HCT116 (cell line): ENCODE data around the gene CCNG1. TPM values are rescaled to one million over a fixed set of nuclear protein-coding genes. Genes with fewer than 3 reads are reported as not detected.

ENCODE experiments used
- ATAC-seq: fragments of 200-7000 bp; cut with Tn5 transposase; 2 replicates; pipeline ENCODE4 v1.9.1; 2020; ENCODE audit warnings: mild to moderate bottlenecking, moderate library complexity
- BruUV-seq: library from RNA; stranded (reverse); fragments of 400-500 nt; replicated peaks from 2 replicates; lab custom pipeline; 2021; lab: Mats Ljungman, UMichigan
- CTCF ChIA-PET: fragments of 300-600 bp; sonication (Branson Sonifier 250); formaldehyde crosslinking; loops from one replicate; lab custom pipeline; 2021; ENCODE audit warnings: antibody characterized with exemption; lab: Charles Lee
- POLR2A ChIA-PET: fragments of 300-600, 350-600 bp; sonication (Branson Sonifier 250); formaldehyde crosslinking; loops from one replicate; lab custom pipeline; 2021; ENCODE audit warnings: antibody characterized with exemption; lab: Charles Lee
- RAD21 ChIA-PET, 2 experiments: fragments of 300-600 bp; sonication (Branson Sonifier 250); formaldehyde crosslinking; loops; one replicate each; lab custom pipeline; 2023; ENCODE audit warnings: low total read pairs in 2 of 2; ENCODE audit not compliant: uncharacterized antibody in 2 of 2, unreplicated experiment in 2 of 2, low non-redundant PET in 1 of 2; lab: Charles Lee
- DNase-seq: peaks from one replicate; pipeline ENCODE4 v3.0.0-alpha.2; 2010; ENCODE audit warnings: low read depth, low spot score
- H2AFZ ChIP-seq: fragments of 200-600 bp; shearing (Covaris generic), sonication (generic); 2 replicates; pipeline ENCODE4 v1.6.1; 2017; ENCODE audit warnings: low read depth, mixed run types, mixed read lengths, antibody characterized with exemption, low read length; ENCODE audit not compliant: poor library complexity, severe bottlenecking
- H3K27ac ChIP-seq: 2 replicates; pipeline ENCODE4 v1.5.1; 2012; ENCODE audit warnings: low read depth, low read length
- H3K27me3 ChIP-seq: fragments of 200-600 bp; sonication (generic); 2 replicates; pipeline ENCODE4 v1.6.1; 2016; ENCODE audit warnings: mixed run types, low read length, mixed read lengths; ENCODE audit not compliant: insufficient read depth
- H3K36me3 ChIP-seq, 2 experiments: fragments of 200-500 bp in 1 of 2; fragments of 200-600 bp in 1 of 2; sonication (Bioruptor generic) in 1 of 2; sonication (generic) in 1 of 2; 2 replicates each; pipeline versions ENCODE4 v1.5.1 to v1.6.1; 2014 to 2016; ENCODE audit warnings: low read length in 2 of 2, inconsistent platforms in 1 of 2, mixed read lengths in 1 of 2, mixed run types in 1 of 2; ENCODE audit not compliant: insufficient read depth in 2 of 2, control insufficient read depth in 1 of 2
- H3K4me1 ChIP-seq, 2 experiments: fragments of 200-600 bp in 1 of 2; sonication (generic) in 1 of 2; 2 replicates each; pipeline versions ENCODE4 v1.5.1 to v1.6.1; 2012 to 2017; ENCODE audit warnings: low read length in 2 of 2, inconsistent platforms in 1 of 2, mild to moderate bottlenecking in 1 of 2, mixed read lengths in 1 of 2, mixed run types in 1 of 2, moderate library complexity in 1 of 2; ENCODE audit not compliant: insufficient read depth in 2 of 2, control insufficient read depth in 1 of 2
- H3K4me2 ChIP-seq: fragments of 200-600 bp; sonication (generic); 2 replicates; pipeline ENCODE4 v1.6.1; 2017; ENCODE audit warnings: mixed run types, low read length, mixed read lengths
- H3K4me3 ChIP-seq, 2 experiments: fragments of 200-600 bp in 1 of 2; sonication (generic) in 1 of 2; replicated peaks in 1 of 2; 2 replicates each; pipeline ENCODE4 v1.5.1; 2011 to 2016; ENCODE audit warnings: low read length in 2 of 2, control low read depth in 1 of 2, low read depth in 1 of 2, mild to moderate bottlenecking in 1 of 2, mixed read lengths in 1 of 2, mixed run types in 1 of 2
- H3K79me2 ChIP-seq: fragments of 200-600 bp; sonication (generic); 2 replicates; pipeline ENCODE4 v1.6.1; 2017; ENCODE audit warnings: mild to moderate bottlenecking, mixed run types, low read length, moderate library complexity, mixed read lengths; ENCODE audit not compliant: insufficient read depth
- H3K9ac ChIP-seq: fragments of 200-600 bp; sonication (generic); 2 replicates; pipeline ENCODE4 v1.6.1; 2016; ENCODE audit warnings: low read length, mixed read lengths
- H3K9me2 ChIP-seq: fragments of 200-600 bp; sonication (generic), shearing (Covaris generic); 2 replicates; pipeline ENCODE4 v1.6.1; 2017; ENCODE audit warnings: mixed run types, mild to moderate bottlenecking, moderate library complexity; ENCODE audit not compliant: insufficient read depth
- H3K9me3 ChIP-seq, 2 experiments: fragments of 200-500 bp in 1 of 2; fragments of 200-600 bp in 1 of 2; sonication (Bioruptor generic) in 1 of 2; sonication (generic) in 1 of 2; 2 replicates each; pipeline ENCODE4 v1.6.1; 2014 to 2017; ENCODE audit warnings: low read length in 2 of 2, mixed read lengths in 2 of 2, inconsistent platforms in 1 of 2, low read depth in 1 of 2, mild to moderate bottlenecking in 1 of 2, mixed run types in 1 of 2, moderate library complexity in 1 of 2; ENCODE audit not compliant: control insufficient read depth in 1 of 2, insufficient read depth in 1 of 2
- H4K20me1 ChIP-seq: fragments of 200-600 bp; sonication (generic), shearing (Covaris generic); 2 replicates; pipeline ENCODE4 v1.6.1; 2017; ENCODE audit warnings: mixed run types, mild to moderate bottlenecking, moderate library complexity; ENCODE audit not compliant: insufficient read depth
- CBX3 ChIP-seq: IDR thresholded peaks from 2 replicates; pipeline ENCODE4 v1.6.1; 2012; ENCODE audit warnings: low read depth
- CTCF ChIP-seq, 3 experiments: fragments of 200-600 bp in 1 of 3; sonication (generic) in 1 of 3; IDR thresholded peaks in 2 of 3; conservative IDR thresholded peaks in 1 of 3; 2 replicates each; pipeline ENCODE4 v1.5.1; 2012 to 2017; ENCODE audit warnings: low read depth in 2 of 3, low read length in 2 of 3, antibody characterized with exemption in 1 of 3, borderline replicate concordance in 1 of 3, control low read depth in 1 of 3, mild to moderate bottlenecking in 1 of 3, mixed read lengths in 1 of 3, mixed run types in 1 of 3, moderate library complexity in 1 of 3; ENCODE audit not compliant: insufficient read depth in 1 of 3
- EGR1 ChIP-seq: IDR thresholded peaks from 2 replicates; pipeline ENCODE4 v1.6.1; 2012; ENCODE audit warnings: low read depth
- EZH2 ChIP-seq: fragments of 200-600 bp; sonication (generic); IDR thresholded peaks from 2 replicates; pipeline ENCODE4 v1.6.1; 2017; ENCODE audit warnings: antibody characterized with exemption, mixed run types
- FOSL1 ChIP-seq: IDR thresholded peaks from 2 replicates; pipeline ENCODE4 v1.6.1; 2012; ENCODE audit warnings: low read depth
- MAX ChIP-seq: IDR thresholded peaks from 2 replicates; pipeline ENCODE4 v1.6.1; 2012
- POLR2A ChIP-seq: IDR thresholded peaks from 2 replicates; pipeline ENCODE4 v1.7.0; 2011; ENCODE audit warnings: borderline replicate concordance; ENCODE audit not compliant: insufficient read depth, insufficient read length; ENCODE audit errors: extremely low read depth
- RAD21 ChIP-seq: IDR thresholded peaks from 2 replicates; pipeline ENCODE4 v1.6.1; 2012; ENCODE audit warnings: low read depth, mild to moderate bottlenecking
- YY1 ChIP-seq: IDR thresholded peaks from 2 replicates; pipeline ENCODE4 v1.6.1; 2011; ENCODE audit warnings: low read length, low read depth, moderate library complexity, mild to moderate bottlenecking; ENCODE audit not compliant: insufficient replicate concordance; ENCODE audit errors: extremely low read depth
- intact Hi-C: fragments of 100-400 bp; cut with micrococcal nuclease; formaldehyde crosslinking; loops from 2 replicates; pipeline ENCODE4 v1.10.0; 2022
- total RNA-seq: library from RNA; stranded (reverse); gene quantifications from one replicate; pipeline ENCODE4 v1.2.1, GENCODE V29; 2021; ENCODE audit not compliant: unreplicated experiment

CCNG1 gene
- total RNA-seq, 1 experiment from 2014 or later: 176 TPM

DNA sequence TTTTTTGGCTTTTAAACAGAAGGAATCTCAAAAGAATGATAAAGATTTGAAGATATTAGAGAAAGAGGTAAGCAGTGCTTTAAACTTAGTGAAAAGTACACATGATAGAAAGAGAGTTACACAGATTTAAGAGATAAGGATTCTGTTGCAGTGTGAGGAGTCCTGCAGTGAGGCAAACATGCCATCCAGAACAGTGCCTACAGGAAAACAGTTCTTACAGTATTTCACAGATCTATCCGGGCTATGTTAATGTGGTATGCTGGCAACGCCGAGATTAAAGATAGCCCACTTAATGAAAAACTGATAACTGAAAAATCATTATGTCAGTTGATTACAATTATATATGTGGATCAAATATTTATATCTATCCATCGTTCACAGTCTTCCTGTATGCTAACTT, 30.3 kb downstream of the CCNG1 start:
- ATAC-seq (no peak), DNase-seq (no peak)
- peaks cover 0 to 3% of the 10 kb centered on the region in 2 experiments; a peak in 1 of 4 replicates for H3K4me1 ChIP-seq
- no peaks in the 10 kb centered on the region for H4K20me1 ChIP-seq
- H3K9ac ChIP-seq: no peak overlapping the region
- H2AFZ ChIP-seq: no peak overlapping the region
- intact Hi-C loops: no loop called here
- TF ChIP-seq YY1: no peak
- no peak for TF ChIP-seq CBX3
- TF ChIP-seq EGR1: no peak
- no TSS peak for BruUV-seq
- H3K79me2 ChIP-seq: peaks cover 55% of the 10 kb centered on the region
- CTCF ChIA-PET: no interaction called here
- RAD21 ChIA-PET: no interaction called here
- H3K27ac ChIP-seq: no peak overlapping the region
- H3K9me2 ChIP-seq: no peaks in the 10 kb centered on the region
- H3K27me3 ChIP-seq: no peaks in the 10 kb centered on the region
- POLR2A ChIA-PET: interaction anchor here (2.2 kb wide), 1 partner anchor 30 kb away, joined by 5 read pairs; the partner anchor contains the start of gene CCNG1
- H3K4me2 ChIP-seq: no peak overlapping the region
- H3K9me3 ChIP-seq: no peaks in the 10 kb centered on the region
- H3K36me3 ChIP-seq: peaks cover 27 to 40% of the 10 kb centered on the region in 2 experiments
- no peak overlapping the region for H3K4me3 ChIP-seq

- ATAC-seq: peak; percentile 78
- Histone ChIP-seq H3K27me3 (no peaks in the 10 kb centered on the region), H3K4me1 (no peaks in the 10 kb centered on the region), H4K20me1 (no peaks in the 10 kb centered on the region), H2AFZ (no peak overlapping the region), H3K9me3 (no peaks in the 10 kb centered on the region), H3K79me2 (no peaks in the 10 kb centered on the region), H3K4me2 (no peak overlapping the region), H3K4me3 (no peak overlapping the region), H3K9ac (no peak overlapping the region), H3K9me2 (no peaks in the 10 kb centered on the region), H3K36me3 (peaks cover 53 to 57% of the 10 kb centered on the region in 2 experiments), H3K27ac (no peak overlapping the region)
- no peak for DNase-seq
- ChIA-PET RAD21 (no interaction called here), CTCF (interaction anchor here (1.5 kb wide), 1 partner anchor 10 kb away, joined by 4 read pairs; no protein-coding TSS in a partner anchor), POLR2A (interaction anchor here (1.0 kb wide), 1 partner anchor 12 kb away, joined by 4 read pairs; no protein-coding TSS in a partner anchor)
- intact Hi-C loops: loop anchor here (2.0 kb wide), 1 partner anchor 29 kb away; no protein-coding TSS in a partner anchor
- BruUV-seq: no TSS peak
- TF ChIP-seq FOSL1 (no peak), RAD21 (peak; percentile 41), POLR2A (no peak), MAX (no peak), CTCF (IDR thresholded peaks at IDR 0.05 in 2 of 3, conservative IDR thresholded peaks at IDR 0.05 in 1 of 3; ENCODE audit: borderline replicate concordance in 1 of 3, insufficient read depth in 1 of 3, low read depth in 2 of 3, low read length in 2 of 3) (peak; percentile 10 to 58 (median 16); a peak in 4 of 6 replicates), EZH2 (no peak)
Observed at GRCh38 chr5:163473635-163474243, 36.3 kb downstream of the CCNG1 start.
